Measurements from ENCODE around the gene CDYL.
"Not testable (repeated sequence)": the region's sequence is repeated elsewhere in the genome, so short reads cannot be mapped to it uniquely, and the experiment has no call there.

CDYL gene

GRCh38 chr6:4848382-4849068, 72.3 kb downstream of the CDYL start:
- DNase-seq: no peak

- DNase-seq: no peak
Observed at GRCh38 chr6:4849226-4850022, 73.2 kb downstream of the CDYL start.

- no peak for DNase-seq
Observed at GRCh38 chr6:4851035-4851434, 74.8 kb downstream of the CDYL start.

GRCh38 chr6:4852186-4852585, 76.0 kb downstream of the CDYL start:
- DNase-seq: not testable (repeated sequence)

- DNase-seq: no peak
Observed at GRCh38 chr6:4852938-4853337, 76.7 kb downstream of the CDYL start.

GRCh38 chr6:4853349-4853748, 77.1 kb downstream of the CDYL start:
- no peak for DNase-seq

GRCh38 chr6:4853782-4854511, 77.7 kb downstream of the CDYL start:
- peak; percentile 21 to 45 for DNase-seq

- no peak for DNase-seq
Observed at GRCh38 chr6:4856785-4857184, 80.6 kb downstream of the CDYL start.

GRCh38 chr6:4858194-4859015, 82.2 kb downstream of the CDYL start:
- DNase-seq: peak in 1 of 2 donors; percentile 37

- DNase-seq: no peak
Observed at GRCh38 chr6:4860387-4860786, 84.2 kb downstream of the CDYL start.

GRCh38 chr6:4861564-4861963, 85.4 kb downstream of the CDYL start:
- peak; percentile 11 to 21 for DNase-seq

GRCh38 chr6:4864519-4864918, 88.3 kb downstream of the CDYL start:
- DNase-seq: peak; percentile 81 to 88

GRCh38 chr6:4865006-4865405, 88.8 kb downstream of the CDYL start:
- DNase-seq: not testable (repeated sequence)

GRCh38 chr6:4870821-4871494, 94.8 kb downstream of the CDYL start:
- no peak for DNase-seq

GRCh38 chr6:4871825-4872224, 95.6 kb downstream of the CDYL start:
- no peak for DNase-seq

- no peak for DNase-seq
Observed at GRCh38 chr6:4872841-4873240, 96.6 kb downstream of the CDYL start.

GRCh38 chr6:4873928-4874327, 97.7 kb downstream of the CDYL start:
- no peak for DNase-seq

GRCh38 chr6:4879741-4880275, 103.6 kb downstream of the CDYL start:
- no peak for DNase-seq

- DNase-seq: no peak
Observed at GRCh38 chr6:4880363-4880762, 104.2 kb downstream of the CDYL start.

GRCh38 chr6:4883298-4883697, 107.1 kb downstream of the CDYL start:
- no peak for DNase-seq

- DNase-seq: no peak
Observed at GRCh38 chr6:4884646-4885340, 108.6 kb downstream of the CDYL start.
